Spleen (tissue), 11 donors: Measurements from ENCODE around the gene UBAP1. TPM values are rescaled to one million over a fixed set of nuclear protein-coding genes. Genes with fewer than 3 reads are reported as not detected.
"Not testable (repeated sequence)": the region's sequence is repeated elsewhere in the genome, so short reads cannot be mapped to it uniquely, and the experiment has no call there.

Experiments used
- DNase-seq: peaks from one replicate; pipeline ENCODE4 v3.0.0-alpha.2; 2020
- H3K27ac ChIP-seq, 8 donors: fragments of 200-600 bp; sonication (generic) in 7 of 8; 1 replicate in 4 of 8; 2 replicates in 4 of 8; pipeline versions ENCODE4 v1.5.0 to v1.8.0; 2016 to 2021; ENCODE audit warnings: inconsistent platforms in 4 of 8, mild to moderate bottlenecking in 4 of 8, moderate library complexity in 1 of 8
- H3K27me3 ChIP-seq, 7 donors: fragments of 200-600 bp; sonication (generic) in 6 of 7; replicated peaks in 1 of 7; 1 replicate in 4 of 7; 2 replicates in 3 of 7; pipeline versions ENCODE4 v1.5.0 to v1.8.0; 2016 to 2021; ENCODE audit warnings: inconsistent platforms in 3 of 7, mild to moderate bottlenecking in 1 of 7
- H3K36me3 ChIP-seq, 6 donors: fragments of 200-600 bp; sonication (generic) in 5 of 6; 1 replicate in 4 of 6; 2 replicates in 2 of 6; pipeline versions ENCODE4 v1.5.0 to v1.8.0; 2016 to 2021; ENCODE audit warnings: inconsistent platforms in 2 of 6
- H3K4me1 ChIP-seq, 6 donors: fragments of 200-600 bp; sonication (generic) in 5 of 6; 1 replicate in 3 of 6; 2 replicates in 3 of 6; pipeline versions ENCODE4 v1.5.0 to v1.8.0; 2016 to 2021; ENCODE audit warnings: inconsistent platforms in 3 of 6
- H3K4me3 ChIP-seq, 8 donors: fragments of 200-600 bp; sonication (generic) in 7 of 8; 1 replicate in 4 of 8; 2 replicates in 4 of 8; pipeline versions ENCODE4 v1.5.0 to v1.8.0; 2016 to 2021; ENCODE audit warnings: inconsistent platforms in 4 of 8, mild to moderate bottlenecking in 4 of 8, moderate library complexity in 2 of 8
- H3K9me3 ChIP-seq, 8 donors: fragments of 200-600 bp; sonication (generic) in 7 of 8; 1 replicate in 4 of 8; 2 replicates in 4 of 8; pipeline versions ENCODE4 v1.5.0 to v1.8.0; 2016 to 2021; ENCODE audit warnings: inconsistent platforms in 4 of 8
- POLR2A ChIP-seq, 3 donors: fragments of 450-650 bp; IDR thresholded peaks; one replicate each; pipeline ENCODE4 v1.5.1; 2017; ENCODE audit warnings: antibody characterized with exemption in 3 of 3, mild to moderate bottlenecking in 1 of 3
- POLR2AphosphoS5 ChIP-seq, 3 donors: sonication (generic); formaldehyde crosslinking; IDR thresholded peaks; one replicate each; pipeline ENCODE4 v1.5.1; 2017; ENCODE audit warnings: antibody characterized with exemption in 3 of 3
- WGBS, 5 donors: extraction: QIAGEN DNeasy Blood & Tissue Kit in 3 of 5; methylation state at CpG; one replicate each; pipeline versions ENCODE4 v1.1.5 to v1.1.7; 2013 to 2018; 5-methylcytosine and 5-hydroxymethylcytosine counted together
- intact Hi-C: fragments of 100-400 bp; cut with DNase I; formaldehyde crosslinking; loops from one replicate; pipeline ENCODE4 v1.15.0; 2023; ENCODE audit warnings: low total_unique reads
- polyA plus RNA-seq, 3 donors: library from polyadenylated mRNA; stranded (reverse); fragments of 200-250 nt; gene quantifications; one replicate each; pipeline ENCODE4 v1.2.1, GENCODE V29; 2013
- total RNA-seq, 7 donors: library from RNA; depleted of rRNA in 3 of 7; stranded (reverse); fragments of >200 nt in 3 of 7; fragmentation: NEBNext Ultra II Directional in 4 of 7; extraction: Animal tissue kit (Norgen Biotek cat#: 25700) in 4 of 7; gene quantifications; one replicate each; pipeline versions ENCODE4 v1.1.0 to v1.2.1, GENCODE V29; 2016 to 2021
- TF ChIP-seq, protein P1 (sequence below), 11 experiments: fragments of 200-600 bp in 7 of 11; fragments of 450-650 bp in 4 of 11; sonication (generic) in 4 of 11; IDR thresholded peaks in 8 of 11; conservative IDR thresholded peaks in 3 of 11; 1 replicate in 7 of 11; 2 replicates in 4 of 11; pipeline versions ENCODE4 v1.4.0 to v1.8.0; 2016 to 2021; ENCODE audit warnings: antibody characterized with exemption in 11 of 11, inconsistent platforms in 4 of 11, mild to moderate bottlenecking in 1 of 11
- donor health status: healthy with polysubstance abuse.
- donor health status: DM: no; HTN: no; CAD: no; lungs with moderate emphysema.
- donor health status: DM: no; HTN: no; CAD: no.
- donor health status: Bipolar disorder and iron deficiency.
- donor health status: healthy.
- donor health status: DM: no; HTN: no; CAD: no.
- donor health status: DM: yes; HTN: yes; CAD: no.

UBAP1 gene
- total and polyA plus RNA-seq, 10 donors: 17.3 to 56.0 (median 41.2) TPM

DNA sequence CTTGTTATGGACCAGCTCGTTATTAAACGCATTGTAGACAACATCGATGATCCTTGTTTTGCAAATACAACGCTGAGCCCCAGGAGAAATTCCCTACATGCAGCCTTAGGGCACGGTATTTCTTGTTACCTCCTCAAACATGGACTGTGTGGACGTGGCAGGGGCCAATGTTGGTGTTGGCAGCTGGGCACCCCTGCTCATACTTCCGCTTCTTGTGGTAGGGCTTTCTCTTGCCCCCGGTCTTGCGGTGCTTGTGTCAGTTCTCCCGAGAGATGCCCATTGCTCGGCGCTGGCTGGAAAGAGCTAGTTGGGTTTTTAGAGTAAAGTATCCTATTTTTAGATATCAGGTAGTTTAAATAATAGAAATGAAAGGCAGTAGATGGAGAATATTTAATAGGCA lies 45.5 kb downstream of the UBAP1 start:
- H3K27ac ChIP-seq: no peak overlapping the region
- peaks cover 0 to 12% (median 2%) of the 10 kb centered on the region in 6 donors for H3K4me1 ChIP-seq
- no peak for TF ChIP-seq POLR2AphosphoS5 (IDR thresholded peaks at IDR 0.05)
- TF ChIP-seq POLR2A (IDR thresholded peaks at IDR 0.05): no peak
- TF ChIP-seq, protein P1, sequence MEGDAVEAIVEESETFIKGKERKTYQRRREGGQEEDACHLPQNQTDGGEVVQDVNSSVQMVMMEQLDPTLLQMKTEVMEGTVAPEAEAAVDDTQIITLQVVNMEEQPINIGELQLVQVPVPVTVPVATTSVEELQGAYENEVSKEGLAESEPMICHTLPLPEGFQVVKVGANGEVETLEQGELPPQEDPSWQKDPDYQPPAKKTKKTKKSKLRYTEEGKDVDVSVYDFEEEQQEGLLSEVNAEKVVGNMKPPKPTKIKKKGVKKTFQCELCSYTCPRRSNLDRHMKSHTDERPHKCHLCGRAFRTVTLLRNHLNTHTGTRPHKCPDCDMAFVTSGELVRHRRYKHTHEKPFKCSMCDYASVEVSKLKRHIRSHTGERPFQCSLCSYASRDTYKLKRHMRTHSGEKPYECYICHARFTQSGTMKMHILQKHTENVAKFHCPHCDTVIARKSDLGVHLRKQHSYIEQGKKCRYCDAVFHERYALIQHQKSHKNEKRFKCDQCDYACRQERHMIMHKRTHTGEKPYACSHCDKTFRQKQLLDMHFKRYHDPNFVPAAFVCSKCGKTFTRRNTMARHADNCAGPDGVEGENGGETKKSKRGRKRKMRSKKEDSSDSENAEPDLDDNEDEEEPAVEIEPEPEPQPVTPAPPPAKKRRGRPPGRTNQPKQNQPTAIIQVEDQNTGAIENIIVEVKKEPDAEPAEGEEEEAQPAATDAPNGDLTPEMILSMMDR (IDR thresholded peaks at IDR 0.05 in 8 of 11, conservative IDR thresholded peaks at IDR 0.05 in 3 of 11): no peak
- H3K9me3 ChIP-seq: no peaks in the 10 kb centered on the region
- H3K4me3 ChIP-seq: no peak overlapping the region
- intact Hi-C loops: no loop called here
- DNase-seq: no peak
- no peaks in the 10 kb centered on the region for H3K27me3 ChIP-seq
- peaks cover 0 to 63% (median 5%) of the 10 kb centered on the region in 6 donors for H3K36me3 ChIP-seq
- 93 to 97% (median 94%) methylated on average over 12 of the region's 12 CpGs for WGBS, 5 donors

DNA sequence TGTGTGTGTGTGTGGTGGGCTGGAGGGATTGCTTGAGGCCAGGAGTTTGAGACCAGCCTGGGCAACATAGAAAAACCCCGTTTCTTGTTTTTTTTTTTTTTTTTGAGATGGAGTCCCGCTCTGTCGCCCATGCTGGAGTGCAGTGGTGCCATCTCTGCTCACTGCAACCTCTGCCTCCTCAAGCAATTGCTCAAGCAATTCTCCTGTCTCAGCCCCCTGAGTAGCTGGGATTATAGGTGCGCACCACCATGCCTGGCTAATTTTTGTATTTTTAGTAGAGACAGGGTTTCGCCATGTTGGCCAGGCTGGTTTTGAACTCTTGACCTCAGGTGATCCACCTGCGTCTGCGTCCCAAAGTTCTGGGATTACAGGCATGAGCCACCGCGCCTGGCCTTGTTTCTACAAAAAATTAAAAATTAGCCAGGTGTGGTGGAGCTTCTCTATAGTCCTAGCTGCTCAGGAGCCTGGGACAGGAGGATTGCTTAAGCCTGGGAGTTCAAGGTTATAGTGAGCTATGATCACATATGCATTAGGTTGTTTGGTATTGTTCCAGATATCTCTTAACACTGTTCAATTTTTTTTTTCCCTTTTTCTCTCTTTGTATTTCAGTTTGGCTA lies 47.4 kb downstream of the UBAP1 start:
- DNase-seq, H3K27ac ChIP-seq, H3K4me3 ChIP-seq, H3K9me3 ChIP-seq, H3K27me3 ChIP-seq, intact Hi-C loops: not testable (repeated sequence)
- 92 to 97% (median 95%) methylated on average over 8 to 9 of the region's 9 CpGs for WGBS, 5 donors
- peaks cover 0 to 12% (median 2%) of the 10 kb centered on the region in 6 donors for H3K4me1 ChIP-seq
- H3K36me3 ChIP-seq: peaks cover 0 to 59% (median 5%) of the 10 kb centered on the region in 6 donors

DNA sequence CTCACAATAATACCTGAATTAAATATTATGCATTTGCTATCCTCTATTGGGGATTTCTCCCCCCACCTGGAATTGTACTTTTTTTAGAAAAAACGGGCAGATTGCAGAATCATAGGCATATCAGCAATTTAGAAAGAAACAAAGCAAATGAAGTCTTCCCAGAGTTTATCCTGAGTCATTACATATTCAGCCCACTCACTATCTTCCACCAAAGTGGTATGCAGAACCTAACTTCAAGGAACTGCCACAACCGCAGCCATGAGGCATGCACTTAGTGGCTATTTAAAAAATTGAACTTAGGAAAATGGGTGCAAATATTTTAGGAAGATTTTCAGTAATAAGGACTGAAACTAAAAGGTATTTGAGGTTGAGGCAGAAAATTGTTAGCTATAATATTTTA lies 48.6 kb downstream of the UBAP1 start:
- intact Hi-C loops: no loop called here
- 72 to 97% (median 94%) methylated on average over 2 of the region's 2 CpGs for whole genome bisulfite sequencing, 5 donors
- Histone ChIP-seq H3K4me3 (no peak overlapping the region), H3K27me3 (no peaks in the 10 kb centered on the region), H3K4me1 (peaks cover 0 to 10% (median 0%) of the 10 kb centered on the region in 6 donors), H3K9me3 (no peaks in the 10 kb centered on the region), H3K27ac (no peak overlapping the region), H3K36me3 (peaks cover 0 to 60% (median 5%) of the 10 kb centered on the region in 6 donors)
- no peak for DNase-seq
- TF ChIP-seq POLR2AphosphoS5 (IDR thresholded peaks at IDR 0.05) (no peak), POLR2A (IDR thresholded peaks at IDR 0.05) (no peak)
- TF ChIP-seq, protein P1 (IDR thresholded peaks at IDR 0.05 in 8 of 11, conservative IDR thresholded peaks at IDR 0.05 in 3 of 11): no peak

DNA sequence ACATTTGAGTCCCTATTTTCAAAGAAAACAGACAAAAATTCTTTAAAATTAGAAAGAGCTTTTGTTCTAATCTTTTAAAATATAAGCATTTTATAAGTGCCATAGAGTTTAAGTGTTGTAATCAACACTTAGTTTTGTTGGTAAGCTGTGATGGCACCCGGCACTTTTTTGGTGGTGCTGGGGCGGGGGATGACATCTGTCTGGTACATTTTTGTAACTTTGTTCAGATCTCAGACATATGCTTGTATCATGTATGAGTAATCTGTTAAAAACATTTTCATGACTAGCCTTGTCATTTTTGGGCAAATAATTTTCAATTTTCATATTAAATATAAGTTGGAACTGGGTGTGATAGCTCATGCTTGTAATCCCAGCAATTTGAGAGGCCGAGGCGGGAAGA lies 51.7 kb downstream of the UBAP1 start:
- WGBS, 5 donors: 93 to 98% (median 98%) methylated on average over 4 of the region's 4 CpGs
- intact Hi-C loops: no loop called here

More for the DNA sequence above, 51.7 kb downstream of the UBAP1 start:
- Histone ChIP-seq H3K36me3 (peaks cover 0 to 64% (median 8%) of the 10 kb centered on the region in 6 donors), H3K4me1 (peaks cover 0 to 4% (median 0%) of the 10 kb centered on the region in 6 donors), H3K9me3 (no peaks in the 10 kb centered on the region), H3K27ac (no peak overlapping the region), H3K4me3 (no peak overlapping the region), H3K27me3 (no peaks in the 10 kb centered on the region)
- no peak for DNase-seq
- TF ChIP-seq, protein P1 (IDR thresholded peaks at IDR 0.05 in 8 of 11, conservative IDR thresholded peaks at IDR 0.05 in 3 of 11): no peak
- no peak for TF ChIP-seq POLR2A (IDR thresholded peaks at IDR 0.05)
- no peak for TF ChIP-seq POLR2AphosphoS5 (IDR thresholded peaks at IDR 0.05)
